GM18868 (cell line): ENCODE results near the gene MN1.

Source experiments
- ATAC-seq: cut with Tn5 transposase; IDR thresholded peaks from one replicate; pipeline ENCODE4 v1.9.1; 2021; ENCODE audit warnings: mild to moderate bottlenecking, moderate library complexity; ENCODE audit not compliant: unreplicated experiment

The MN1 gene

DNA sequence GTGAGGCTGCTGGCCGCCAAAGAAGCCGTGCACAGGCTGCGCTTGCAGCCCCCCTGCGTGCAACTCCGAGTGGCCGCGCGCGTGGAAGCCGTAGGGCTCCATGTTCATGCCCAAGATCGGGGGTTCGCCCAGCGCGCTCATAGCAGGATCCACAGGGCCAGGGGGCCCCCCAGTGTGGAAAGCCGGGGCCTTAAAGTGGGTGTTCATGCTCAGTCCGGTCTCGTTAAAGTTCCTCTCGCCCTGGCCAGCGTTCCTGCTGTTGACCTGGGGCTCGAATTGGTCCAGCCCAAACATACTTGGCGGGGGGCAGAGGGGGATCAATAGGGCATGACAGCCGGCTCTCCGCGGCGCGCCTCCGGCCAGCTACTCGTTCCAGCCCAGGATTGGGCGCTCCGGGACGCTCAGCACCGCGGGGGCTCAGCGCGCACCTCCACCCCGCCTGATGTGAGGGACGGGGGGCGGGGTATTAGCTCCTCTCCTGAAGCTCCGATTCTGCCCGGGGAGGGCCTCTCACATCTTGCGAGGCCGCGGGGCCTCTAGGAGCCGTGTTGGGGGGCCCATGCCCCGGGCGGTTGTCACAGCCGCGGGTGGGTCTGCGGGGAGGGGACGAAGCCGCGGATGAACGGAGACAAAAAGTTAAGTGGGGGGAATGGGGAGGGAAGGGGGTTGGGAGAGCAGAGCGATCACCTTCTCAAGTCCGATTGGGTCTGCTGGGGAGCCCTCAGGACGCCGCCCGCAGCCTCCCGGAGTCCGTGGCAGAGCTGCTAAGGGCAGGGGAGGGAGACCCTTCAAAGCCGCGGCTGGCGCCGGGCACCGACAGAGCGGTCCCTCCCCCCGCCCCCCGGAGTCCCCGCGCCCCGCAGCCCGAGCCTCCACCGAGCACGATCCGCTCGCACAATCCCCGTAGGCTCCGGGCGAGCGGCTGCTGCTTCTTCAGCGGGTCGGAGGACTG, 1.0 kb downstream of the MN1 start:
- no peak for ATAC-seq

- ATAC-seq: no peak
Observed at GRCh38 chr22:27799827-27800249, 1.7 kb downstream of the MN1 start.

GRCh38 chr22:27799015-27799826, 2.3 kb downstream of the MN1 start:
- no peak for ATAC-seq

DNA sequence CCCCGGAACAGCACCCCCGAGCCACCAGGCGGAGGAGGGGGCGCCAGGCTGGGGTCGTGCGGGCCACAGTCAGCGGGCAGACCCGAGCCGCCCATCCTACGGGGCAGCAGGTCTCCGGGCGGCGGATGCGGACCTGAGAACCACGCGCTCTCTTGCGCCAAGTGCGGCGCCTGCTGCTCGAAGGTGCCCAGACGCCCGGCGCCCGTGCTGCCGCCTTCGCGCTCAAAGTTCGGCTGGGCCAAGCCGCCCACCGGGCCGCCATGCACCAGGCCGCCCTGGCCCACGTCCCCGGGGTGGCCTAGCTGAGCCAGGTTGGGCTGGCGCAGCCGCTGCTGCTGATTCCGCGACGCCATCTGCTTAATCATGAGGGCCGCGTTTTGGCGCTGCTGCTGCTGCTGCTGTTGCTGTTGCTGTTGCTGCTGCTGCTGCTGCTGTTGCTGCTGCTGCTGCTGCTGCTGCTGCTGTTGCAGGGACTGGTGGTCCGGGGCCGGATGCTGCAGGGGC, 3.0 kb downstream of the MN1 start:
- no peak for ATAC-seq

DNA sequence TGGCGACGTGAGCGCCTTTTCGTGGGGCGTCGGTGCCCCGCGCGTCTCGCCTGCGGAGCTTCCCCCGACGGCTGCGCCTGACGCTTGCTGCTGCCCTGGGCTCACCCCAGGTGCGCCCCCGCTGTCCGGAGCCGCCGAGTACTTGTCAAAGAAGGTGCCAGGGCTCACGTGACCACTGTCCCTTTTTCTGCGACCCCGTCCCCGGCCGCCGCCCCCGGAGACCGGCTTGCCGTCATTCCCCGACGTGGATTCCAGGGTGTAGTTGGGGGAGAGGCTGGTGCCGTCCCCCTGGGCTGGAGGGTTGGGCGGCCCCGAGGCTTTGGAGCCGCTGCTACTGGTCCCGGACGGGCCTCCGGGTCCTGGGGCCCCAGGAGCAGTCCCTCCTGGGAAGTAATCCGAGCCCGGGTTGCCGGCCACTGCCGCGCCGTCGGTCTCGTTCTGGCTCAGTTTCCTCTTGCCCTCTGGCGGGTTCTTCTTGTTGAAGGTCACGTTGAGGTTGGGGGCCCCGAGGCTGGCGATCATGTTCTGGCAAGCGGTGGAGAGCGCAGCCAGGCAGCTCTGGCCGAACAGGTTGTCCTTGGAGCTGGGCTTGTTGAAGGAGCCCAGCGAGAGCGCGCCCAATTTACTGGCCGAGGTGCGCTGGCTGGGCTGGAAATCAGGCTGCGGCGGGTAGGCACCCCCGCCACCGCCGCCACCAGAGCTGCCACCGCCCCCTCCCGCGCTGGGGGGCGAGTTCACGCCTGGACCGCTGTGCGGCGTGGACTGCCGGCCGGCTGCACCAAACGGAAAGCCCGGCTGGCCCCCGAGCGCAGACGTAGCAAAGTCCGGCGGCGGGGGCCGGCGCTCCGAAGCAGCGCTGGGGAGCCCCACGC, 3.8 kb downstream of the MN1 start:
- ATAC-seq: no peak

DNA sequence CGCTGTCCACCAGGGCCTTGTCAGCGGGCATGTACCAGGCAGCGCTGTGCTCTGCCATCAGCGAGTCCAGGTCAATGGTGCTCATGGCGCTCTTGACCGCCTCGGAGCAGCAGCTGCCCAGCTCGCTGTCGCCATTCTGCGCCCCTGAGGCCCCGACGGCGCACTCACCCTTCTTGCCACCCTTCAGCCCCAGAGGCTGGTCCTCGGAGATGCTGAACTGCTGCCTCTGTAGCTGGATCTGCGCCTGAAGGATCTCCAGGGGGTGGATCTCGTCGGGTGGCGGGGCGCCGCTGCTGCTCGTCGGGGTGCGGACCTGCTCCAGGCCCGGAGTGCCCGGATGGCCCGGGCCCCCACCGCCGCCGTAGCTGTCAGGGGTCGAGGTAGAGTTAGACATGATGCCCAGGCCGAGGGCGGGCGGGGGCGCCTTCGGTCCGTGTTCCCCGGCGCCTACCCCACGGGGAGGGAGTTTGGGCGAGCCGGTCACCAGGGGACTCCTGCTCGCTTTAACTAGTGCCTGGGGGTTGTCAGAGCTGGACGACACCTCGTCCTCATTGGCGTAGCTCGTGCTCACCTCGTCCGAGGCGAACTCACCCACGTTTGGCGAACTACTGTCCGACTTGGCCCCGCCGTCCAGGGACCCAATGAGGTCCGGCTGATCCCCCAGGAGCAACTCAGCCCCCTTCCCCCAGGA, 4.6 kb downstream of the MN1 start:
- ATAC-seq: no peak

- ATAC-seq: no peak
Observed at GRCh38 chr22:27795696-27796517, 5.6 kb downstream of the MN1 start.

GRCh38 chr22:27795053-27795452, 6.5 kb downstream of the MN1 start:
- ATAC-seq: no peak

- ATAC-seq: no peak
Observed at GRCh38 chr22:27794226-27794625, 7.3 kb downstream of the MN1 start.

DNA sequence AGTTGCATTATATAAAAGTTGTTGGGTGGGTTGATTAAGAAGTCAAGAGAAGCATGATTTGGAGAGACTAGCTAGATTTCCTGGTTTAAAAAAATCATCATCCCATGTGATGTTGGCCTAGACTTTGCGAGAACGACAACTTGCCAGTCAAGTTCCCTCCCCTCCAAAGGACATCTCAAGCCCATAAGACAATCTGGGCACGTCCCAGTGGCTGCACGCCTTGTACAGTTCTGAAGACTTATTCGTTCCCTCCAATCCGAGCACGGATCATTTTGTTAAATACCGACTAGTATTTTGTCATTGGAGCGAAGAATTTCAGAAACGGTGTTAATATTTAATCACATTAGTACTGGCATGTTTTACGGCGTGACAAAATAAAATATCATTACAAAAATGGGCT, 8.0 kb downstream of the MN1 start:
- no peak for ATAC-seq

DNA sequence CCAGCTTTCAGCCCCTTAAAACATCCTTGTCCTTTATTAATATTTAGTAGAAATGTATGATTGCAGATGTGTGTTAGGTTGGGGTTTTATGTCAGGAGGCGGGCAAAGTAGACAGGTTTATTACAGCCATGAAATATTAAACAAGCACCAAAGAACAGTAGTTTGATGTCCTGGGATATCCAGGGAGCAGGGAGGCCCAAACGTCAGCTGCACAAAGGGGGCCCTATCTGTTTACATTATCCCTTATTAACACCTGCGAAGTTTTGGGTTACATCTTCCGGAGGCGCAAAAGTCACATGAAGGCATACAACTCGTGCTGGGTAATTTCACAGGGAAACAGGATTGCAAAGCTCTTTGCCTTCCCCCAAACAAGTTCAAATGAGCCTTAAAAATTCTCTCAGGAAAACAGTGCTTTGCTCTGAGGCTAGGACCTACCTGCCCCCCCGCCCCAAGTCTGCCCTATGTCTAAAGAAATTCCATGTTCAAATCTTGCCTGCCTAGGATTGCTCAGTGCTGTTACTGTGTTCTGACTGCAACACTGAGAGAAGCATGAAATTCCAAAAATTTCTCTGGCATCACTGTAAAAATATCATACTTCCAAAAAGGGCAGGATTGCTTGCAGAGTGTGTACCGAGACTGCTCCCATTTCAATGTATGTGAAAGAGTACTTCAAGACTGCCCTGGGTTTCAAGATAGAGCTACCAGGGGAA, 8.9 kb downstream of the MN1 start:
- no peak for ATAC-seq

DNA sequence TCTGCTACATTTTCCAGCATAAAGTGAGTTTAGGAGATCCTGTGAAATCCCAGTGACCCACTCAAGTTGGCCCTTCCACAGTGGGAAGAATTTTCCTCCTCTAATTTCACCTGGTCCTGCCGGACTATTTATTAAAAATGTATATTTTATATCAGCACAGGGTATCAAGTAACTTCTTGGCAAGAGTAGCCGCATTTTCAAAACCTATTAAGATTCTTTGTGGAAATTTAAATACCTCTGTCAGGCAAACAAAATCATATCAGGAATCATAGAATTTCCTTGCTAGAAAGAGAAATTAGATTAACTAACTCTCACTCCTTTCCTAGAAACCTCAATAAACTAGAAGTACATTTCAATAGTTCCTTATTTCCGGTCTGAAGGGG, 9.7 kb downstream of the MN1 start:
- no peak for ATAC-seq

GRCh38 chr22:27791159-27791858, 10.2 kb downstream of the MN1 start:
- no peak for ATAC-seq

DNA sequence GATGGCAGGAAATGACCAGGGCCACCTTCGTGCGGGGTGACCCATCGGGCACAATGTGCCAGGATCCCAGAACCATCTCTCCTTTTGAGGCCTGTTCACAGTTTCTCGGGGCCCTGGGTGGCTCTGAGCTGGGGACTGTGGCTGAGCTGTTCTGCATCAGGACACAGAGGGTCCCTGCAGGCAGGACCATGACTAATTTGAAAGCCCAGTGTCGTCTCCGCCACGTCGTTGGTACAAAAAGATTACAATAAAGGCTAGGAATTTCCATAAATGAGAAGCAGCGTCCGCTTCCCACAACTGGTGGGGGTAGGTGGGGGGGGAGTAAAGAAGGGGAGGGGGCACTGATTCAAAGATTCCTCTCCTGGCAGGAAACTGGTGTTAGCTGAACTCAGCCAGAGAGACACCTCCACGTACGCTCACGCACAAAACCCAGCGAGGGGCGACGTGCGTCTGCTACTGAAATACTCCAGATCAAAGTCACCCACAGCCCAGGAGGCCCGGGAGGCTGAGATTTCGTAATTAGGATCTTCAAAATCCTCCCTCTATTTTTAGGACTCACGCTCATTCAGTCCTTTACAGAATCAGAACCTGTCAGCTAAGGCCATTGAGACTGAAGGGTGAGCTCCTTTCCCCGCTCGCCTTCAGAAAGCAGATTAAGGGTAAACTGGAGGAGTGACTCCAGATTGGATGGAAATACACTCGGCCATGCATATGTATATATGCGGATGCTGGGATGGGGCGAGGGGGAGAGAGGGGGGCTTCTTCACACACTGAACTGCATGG, 11.0 kb downstream of the MN1 start:
- ATAC-seq: no peak

GRCh38 chr22:27788500-27789288, 12.9 kb downstream of the MN1 start:
- no peak for ATAC-seq

GRCh38 chr22:27786965-27787364, 14.6 kb downstream of the MN1 start:
- ATAC-seq: no peak
